Neural progenitor cell (in vitro differentiated cells): ENCODE measurements around the gene NFATC2. TPM values are rescaled to one million over a fixed set of nuclear protein-coding genes. Genes with fewer than 3 reads are reported as not detected.

Experiments
- DNase-seq: peaks from one replicate; pipeline ENCODE4 v3.0.0-alpha.2; 2016; ENCODE audit warnings: low spot score
- H2AFZ ChIP-seq: fragments of 200-600 bp; sonication (generic); replicated peaks from 2 replicates; pipeline ENCODE4 v1.6.1; 2016; ENCODE audit warnings: antibody characterized with exemption
- H3F3A ChIP-seq: fragments of 200-600 bp; sonication (generic); 2 replicates; pipeline ENCODE4 v1.6.1; 2016; ENCODE audit warnings: antibody characterized with exemption, low read depth
- H3K27ac ChIP-seq: fragments of 200-600 bp; sonication (generic); 2 replicates; pipeline ENCODE4 v1.5.1; 2016; ENCODE audit warnings: mild to moderate bottlenecking
- H3K27me3 ChIP-seq: fragments of 200-600 bp; sonication (generic); 2 replicates; pipeline ENCODE4 v1.6.1; 2016; ENCODE audit warnings: mild to moderate bottlenecking, moderate library complexity
- H3K36me3 ChIP-seq: fragments of 200-600 bp; sonication (generic); 2 replicates; pipeline ENCODE4 v1.5.1; 2016
- H3K4me1 ChIP-seq: fragments of 200-600 bp; sonication (generic); 2 replicates; pipeline ENCODE4 v1.6.1; 2016; ENCODE audit warnings: mixed run types
- H3K4me2 ChIP-seq: fragments of 200-600 bp; sonication (generic); 2 replicates; pipeline ENCODE4 v1.6.1; 2016
- H3K4me3 ChIP-seq: fragments of 200-600 bp; sonication (generic); 2 replicates; pipeline ENCODE4 v1.5.1; 2016
- H3K79me2 ChIP-seq: fragments of 200-600 bp; sonication (generic); 2 replicates; pipeline ENCODE4 v1.6.1; 2016; ENCODE audit warnings: low read depth
- H3K9ac ChIP-seq: fragments of 200-600 bp; sonication (generic); 2 replicates; pipeline ENCODE4 v1.6.1; 2016
- H3K9me3 ChIP-seq: fragments of 200-600 bp; sonication (generic); 2 replicates; pipeline ENCODE4 v1.5.1; 2016; ENCODE audit warnings: low read depth
- H4K20me1 ChIP-seq: fragments of 200-600 bp; sonication (generic); 2 replicates; pipeline ENCODE4 v1.6.1; 2016; ENCODE audit warnings: low read depth
- H3K27ac Mint-ChIP-seq: 3 replicates; pipeline ENCODE4 v1.8.0; 2021; ENCODE audit warnings: mixed read lengths
- H3K27me3 Mint-ChIP-seq: 2 replicates; pipeline ENCODE4 v1.8.0; 2022; ENCODE audit warnings: low read depth, mild to moderate bottlenecking, inconsistent platforms, moderate library complexity, mixed read lengths; ENCODE audit not compliant: insufficient read depth
- H3K36me3 Mint-ChIP-seq: 3 replicates; pipeline ENCODE4 v1.8.0; 2021; ENCODE audit warnings: mixed read lengths
- H3K4me1 Mint-ChIP-seq: 3 replicates; pipeline ENCODE4 v1.8.0; 2021; ENCODE audit warnings: mixed read lengths
- H3K4me3 Mint-ChIP-seq: 3 replicates; pipeline ENCODE4 v1.8.0; 2021; ENCODE audit warnings: mild to moderate bottlenecking, moderate library complexity, mixed read lengths
- H3K9me3 Mint-ChIP-seq: 3 replicates; pipeline ENCODE4 v1.8.0; 2020; ENCODE audit warnings: mixed read lengths
- CTCF ChIP-seq: fragments of 200-600 bp; sonication (generic); IDR thresholded peaks from 2 replicates; pipeline ENCODE4 v1.5.1; 2017; ENCODE audit warnings: antibody characterized with exemption, mild to moderate bottlenecking
- EZH2 ChIP-seq: fragments of 200-600 bp; sonication (generic); IDR thresholded peaks from 2 replicates; pipeline ENCODE4 v1.6.1; 2017; ENCODE audit warnings: antibody characterized with exemption, mild to moderate bottlenecking, moderate library complexity
- EZH2phosphoT487 ChIP-seq: fragments of 200-600 bp; sonication (generic); IDR thresholded peaks from 2 replicates; pipeline ENCODE4 v1.6.1; 2017; ENCODE audit warnings: antibody characterized with exemption
- total RNA-seq: library from RNA; depleted of rRNA; stranded (reverse); fragments of >200 nt; gene quantifications from 2 replicates; pipeline ENCODE4 v1.2.3, GENCODE V29; 2015; ENCODE audit warnings: low replicate concordance

NFATC2 gene
- total RNA-seq, 1 donor from 2014 or later, result 0.19 TPM

DNA sequence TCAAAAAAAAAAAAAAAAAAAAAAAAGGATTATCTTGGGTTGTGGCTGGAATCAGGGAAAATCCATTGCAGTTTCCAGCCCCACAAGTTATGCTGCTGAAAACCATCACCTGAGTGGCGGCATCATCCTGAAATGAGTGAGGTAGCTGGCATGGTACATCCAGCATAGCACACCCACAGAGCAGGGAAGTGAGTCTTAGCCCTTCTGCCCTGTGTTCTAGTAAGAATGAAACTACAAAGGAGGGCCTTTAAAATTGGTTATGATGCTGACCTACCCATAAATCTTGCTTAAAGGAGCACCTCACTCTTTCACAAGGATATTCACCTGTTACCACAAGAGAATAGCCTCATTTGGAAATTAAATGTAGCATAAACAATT is 119.2 kb downstream of the NFATC2 start:
- Histone ChIP-seq H4K20me1 (no peaks in the 10 kb centered on the region), H3F3A (no peaks in the 10 kb centered on the region), H3K4me1 (peaks cover 11% of the 10 kb centered on the region), H3K9ac (no peak overlapping the region), H3K9me3 (no peaks in the 10 kb centered on the region), H3K4me3 (no peak overlapping the region), H3K4me2 (no peak overlapping the region), H2AFZ (no peak overlapping the region), H3K79me2 (no peaks in the 10 kb centered on the region), H3K27me3 (peaks cover 4% of the 10 kb centered on the region), H3K36me3 (no peaks in the 10 kb centered on the region), H3K27ac (no peak overlapping the region)
- Mint-ChIP-seq H3K27me3 (peaks cover 13% of the 10 kb centered on the region), H3K9me3 (no peaks in the 10 kb centered on the region), H3K4me3 (no peak overlapping the region), H3K4me1 (peaks cover 40% of the 10 kb centered on the region), H3K27ac (no peak overlapping the region), H3K36me3 (no peaks in the 10 kb centered on the region)
- TF ChIP-seq EZH2 (no peak), EZH2phosphoT487 (no peak), CTCF (no peak)
- no peak for DNase-seq

GRCh38 chr20:51422514-51423289 is 119.8 kb downstream of the NFATC2 start:
- Histone ChIP-seq H3K4me1 (peaks cover 11% of the 10 kb centered on the region), H3F3A (no peaks in the 10 kb centered on the region), H2AFZ (no peak overlapping the region), H3K36me3 (no peaks in the 10 kb centered on the region), H4K20me1 (no peaks in the 10 kb centered on the region), H3K4me3 (no peak overlapping the region), H3K27ac (no peak overlapping the region), H3K27me3 (peaks cover 1% of the 10 kb centered on the region), H3K9me3 (no peaks in the 10 kb centered on the region), H3K9ac (no peak overlapping the region), H3K79me2 (no peaks in the 10 kb centered on the region), H3K4me2 (no peak overlapping the region)
- Mint-ChIP-seq H3K4me3 (no peak overlapping the region), H3K9me3 (no peaks in the 10 kb centered on the region), H3K36me3 (no peaks in the 10 kb centered on the region), H3K4me1 (peaks cover 34% of the 10 kb centered on the region), H3K27me3 (peaks cover 13% of the 10 kb centered on the region), H3K27ac (no peak overlapping the region)
- TF ChIP-seq EZH2phosphoT487, result no peak
- no peak for TF ChIP-seq EZH2
- TF ChIP-seq CTCF, result no peak
- DNase-seq, result no peak

DNA sequence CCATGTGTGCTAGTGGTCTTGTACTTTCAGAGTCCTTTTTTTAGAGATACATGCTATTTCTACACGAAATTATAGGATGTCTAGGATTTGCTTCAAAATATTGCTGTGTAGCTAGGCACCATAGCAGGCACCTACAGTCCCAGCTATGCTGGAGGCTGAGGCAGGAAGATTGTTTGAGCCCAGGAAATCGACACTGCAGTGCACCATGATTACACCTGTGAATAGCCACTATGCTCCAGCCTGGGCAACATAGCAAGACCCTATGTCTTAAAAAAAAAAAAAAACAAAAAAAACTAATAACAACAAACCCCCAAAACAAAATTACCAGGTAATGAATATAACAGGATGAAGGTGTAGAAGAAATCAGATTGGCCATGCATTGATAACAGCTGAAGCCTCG is 121.7 kb downstream of the NFATC2 start:
- H2AFZ ChIP-seq, result no peak overlapping the region
- peaks cover 13% of the 10 kb centered on the region for H3K27me3 Mint-ChIP-seq
- H3K4me3 ChIP-seq, result no peak overlapping the region
- H4K20me1 ChIP-seq, result no peaks in the 10 kb centered on the region
- no peaks in the 10 kb centered on the region for H3K79me2 ChIP-seq
- H3K36me3 Mint-ChIP-seq, result no peaks in the 10 kb centered on the region
- H3K9ac ChIP-seq, result no peak overlapping the region
- peaks cover 11% of the 10 kb centered on the region for H3K4me1 ChIP-seq
- TF ChIP-seq CTCF (no peak), EZH2 (no peak), EZH2phosphoT487 (no peak)
- H3K27ac Mint-ChIP-seq, result no peak overlapping the region
- H3K4me1 Mint-ChIP-seq, result peaks cover 29% of the 10 kb centered on the region
- no peak overlapping the region for H3K4me2 ChIP-seq
- no peaks in the 10 kb centered on the region for H3K9me3 ChIP-seq
- H3K27ac ChIP-seq, result no peak overlapping the region
- no peak for DNase-seq
- no peaks in the 10 kb centered on the region for H3K9me3 Mint-ChIP-seq
- no peak overlapping the region for H3K4me3 Mint-ChIP-seq
- H3F3A ChIP-seq, result no peaks in the 10 kb centered on the region
- no peaks in the 10 kb centered on the region for H3K27me3 ChIP-seq
- H3K36me3 ChIP-seq, result no peaks in the 10 kb centered on the region
